ENCODE measurements around the gene MED27.

Gene MED27

DNA sequence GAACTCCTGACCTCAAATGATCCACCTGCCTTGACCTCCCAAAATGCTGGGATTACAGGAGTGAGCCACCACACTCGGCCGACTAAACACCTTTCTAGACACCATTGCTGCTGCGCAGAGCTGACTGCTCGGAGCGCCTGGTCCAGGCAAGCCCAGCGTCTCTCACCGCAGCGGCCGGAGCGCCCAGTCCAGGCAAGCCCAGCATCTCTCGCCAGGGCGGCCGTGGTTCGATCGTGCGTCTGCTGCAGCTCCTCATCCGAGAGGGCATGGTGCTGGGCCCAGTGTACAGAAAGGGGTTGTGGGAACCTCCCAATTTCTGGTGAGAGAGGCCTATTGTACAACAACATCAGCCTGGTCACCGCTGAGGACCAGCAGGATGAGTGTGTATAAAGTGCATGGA, 230.3 kb downstream of the MED27 start:
- H3K9me3 ChIP-seq (ENCODE audit: insufficient read depth, low read depth, low read length) = no peaks in the 10 kb centered on the region
- H3K27me3 ChIP-seq (ENCODE audit: insufficient read depth, low read length) = no peaks in the 10 kb centered on the region
- no peak overlapping the region for H3K27ac ChIP-seq (ENCODE audit: low read depth, low read length)
- H3K4me1 ChIP-seq (ENCODE audit: insufficient read depth, low read length) = no peaks in the 10 kb centered on the region
- no peaks in the 10 kb centered on the region for H3K36me3 ChIP-seq (ENCODE audit: insufficient read depth, low read length)
- H3K9ac ChIP-seq (ENCODE audit: low read depth, low read length) = no peak overlapping the region
- H3K4me3 ChIP-seq (ENCODE audit: low read length) = no peak overlapping the region
- WGBS = 94% methylated on average over 18 of the region's 18 CpGs

DNA sequence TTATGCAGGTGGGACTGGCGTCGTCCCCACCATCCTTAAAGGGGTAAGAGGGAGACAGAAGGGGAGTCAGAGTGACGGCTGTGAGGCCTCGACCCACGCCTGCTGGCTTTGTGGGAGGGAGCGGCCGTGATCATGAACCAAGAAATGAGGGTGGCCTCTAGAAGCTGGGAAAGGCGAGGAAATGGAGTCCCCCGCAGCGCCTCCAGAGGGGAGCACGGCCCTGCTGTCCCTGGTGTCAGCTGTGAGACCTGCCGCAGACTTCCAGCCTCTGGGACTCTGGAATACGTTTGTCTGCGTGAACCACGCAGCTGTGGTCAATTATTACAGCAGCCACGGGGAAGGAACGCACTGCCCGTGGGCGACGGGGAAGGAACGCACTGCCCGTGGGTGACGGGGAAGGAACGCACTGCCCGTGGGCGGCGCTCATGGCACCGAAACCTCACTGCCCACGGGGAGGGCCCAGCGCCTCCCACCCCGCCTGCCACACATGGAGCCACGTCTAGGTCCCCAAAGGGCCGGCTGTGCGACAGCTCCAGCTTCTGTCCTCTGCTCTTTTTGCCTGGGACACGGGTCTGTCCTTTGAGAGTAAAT, 231.0 kb downstream of the MED27 start:
- H3K9ac ChIP-seq (ENCODE audit: low read depth, low read length) = no peak overlapping the region
- WGBS = 92% methylated on average over 35 of the region's 35 CpGs
- H3K27me3 ChIP-seq (ENCODE audit: insufficient read depth, low read length) = no peaks in the 10 kb centered on the region
- no peak overlapping the region for H3K27ac ChIP-seq (ENCODE audit: low read depth, low read length)
- H3K36me3 ChIP-seq (ENCODE audit: insufficient read depth, low read length) = no peaks in the 10 kb centered on the region
- H3K4me3 ChIP-seq (ENCODE audit: low read length) = no peak overlapping the region
- H3K4me1 ChIP-seq (ENCODE audit: insufficient read depth, low read length) = no peaks in the 10 kb centered on the region
- H3K9me3 ChIP-seq (ENCODE audit: insufficient read depth, low read depth, low read length) = no peaks in the 10 kb centered on the region

DNA sequence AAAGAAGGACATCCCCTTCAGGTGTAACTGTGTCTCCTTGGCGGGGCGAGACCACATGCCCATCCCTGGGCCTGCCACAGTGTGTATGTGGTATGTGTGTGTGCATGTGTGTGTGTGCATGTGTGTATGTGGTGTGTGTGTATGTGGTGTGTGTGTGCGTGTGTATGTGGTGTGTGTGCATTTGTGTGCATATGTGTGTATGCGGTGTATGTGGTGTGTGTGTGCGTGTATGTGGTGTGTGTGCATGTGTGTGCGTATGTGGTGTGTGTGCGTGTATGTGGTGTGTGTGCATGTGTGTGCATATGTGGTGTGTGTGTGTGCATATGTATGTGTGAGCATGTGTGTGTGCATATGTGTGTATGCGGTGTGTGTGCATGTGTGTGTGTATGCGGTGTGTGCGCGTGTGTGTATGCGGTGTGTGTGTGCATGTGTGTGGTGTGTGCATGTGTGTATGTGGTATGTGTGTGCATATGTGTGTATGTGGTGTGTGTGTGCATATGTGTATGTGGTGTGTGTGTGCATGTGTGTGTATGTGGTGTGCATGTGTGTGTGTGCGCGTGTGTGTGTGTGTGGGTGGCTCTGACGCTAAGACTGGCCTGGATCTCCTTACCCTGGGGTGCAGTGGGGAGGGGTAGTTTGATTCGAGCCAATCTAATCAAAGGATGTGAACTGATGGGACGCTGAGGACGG, 231.9 kb downstream of the MED27 start:
- Histone ChIP-seq H3K36me3 (ENCODE audit: insufficient read depth, low read length) (no peaks in the 10 kb centered on the region), H3K27me3 (ENCODE audit: insufficient read depth, low read length) (no peaks in the 10 kb centered on the region), H3K9me3 (ENCODE audit: insufficient read depth, low read depth, low read length) (no peaks in the 10 kb centered on the region), H3K4me3 (ENCODE audit: low read length) (no peak overlapping the region), H3K9ac (ENCODE audit: low read depth, low read length) (no peak overlapping the region), H3K27ac (ENCODE audit: low read depth, low read length) (no peak overlapping the region), H3K4me1 (ENCODE audit: insufficient read depth, low read length) (no peaks in the 10 kb centered on the region)
- 93% methylated on average over 18 of the region's 18 CpGs for WGBS

DNA sequence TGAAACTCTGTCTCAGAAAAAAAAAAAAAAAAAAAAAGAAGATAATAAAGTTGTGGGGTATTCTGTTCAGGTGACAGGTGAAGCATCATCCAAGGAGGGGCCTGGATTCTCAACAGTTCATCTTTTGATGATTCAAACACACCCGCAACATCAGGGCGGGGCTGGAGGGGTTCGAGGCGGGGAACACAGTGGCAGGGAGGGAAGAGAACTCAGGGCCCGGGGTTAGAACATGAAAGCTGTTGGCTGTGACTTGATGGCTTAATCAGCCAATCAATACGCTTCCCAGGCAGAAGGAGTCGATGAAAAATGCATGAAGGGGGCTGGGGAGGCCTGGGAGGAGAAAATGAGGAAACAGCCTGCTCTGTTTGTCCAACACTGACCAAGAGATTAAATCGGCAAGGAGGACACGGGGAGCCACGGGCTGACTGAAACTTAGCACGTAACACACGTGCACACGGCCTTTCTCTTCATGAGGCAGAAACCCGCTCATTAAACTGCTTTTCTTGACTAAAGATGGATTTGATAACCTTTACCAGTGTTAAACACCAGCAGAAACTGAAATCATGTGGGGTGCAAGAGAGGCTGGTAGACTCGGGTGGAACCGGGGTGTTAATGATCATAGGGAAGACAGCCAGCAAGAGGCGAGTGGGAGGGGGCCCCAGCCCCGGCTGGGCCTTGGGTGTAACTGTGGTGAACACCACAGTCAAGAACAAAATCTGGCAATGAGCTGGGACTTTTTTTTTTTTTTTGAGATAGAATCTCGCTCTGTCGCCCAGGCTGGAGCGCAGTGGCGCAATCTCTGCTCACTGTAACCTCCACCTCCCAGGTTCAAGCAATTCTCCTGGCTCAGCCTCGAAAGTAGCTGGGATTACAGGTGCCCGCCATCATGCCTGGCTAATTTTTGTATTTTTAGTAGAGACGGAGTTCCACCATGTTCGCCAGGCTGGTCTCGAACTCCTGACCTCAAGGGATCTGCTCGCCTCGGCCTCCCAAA, 234.1 kb downstream of the MED27 start:
- Histone ChIP-seq H3K4me3 (ENCODE audit: low read length) (no peak overlapping the region), H3K27ac (ENCODE audit: low read depth, low read length) (no peak overlapping the region), H3K4me1 (ENCODE audit: insufficient read depth, low read length) (no peaks in the 10 kb centered on the region), H3K9ac (ENCODE audit: low read depth, low read length) (no peak overlapping the region), H3K27me3 (ENCODE audit: insufficient read depth, low read length) (no peaks in the 10 kb centered on the region), H3K36me3 (ENCODE audit: insufficient read depth, low read length) (no peaks in the 10 kb centered on the region), H3K9me3 (ENCODE audit: insufficient read depth, low read depth, low read length) (no peaks in the 10 kb centered on the region)
- 93% methylated on average over 29 of the region's 29 CpGs for WGBS

DNA sequence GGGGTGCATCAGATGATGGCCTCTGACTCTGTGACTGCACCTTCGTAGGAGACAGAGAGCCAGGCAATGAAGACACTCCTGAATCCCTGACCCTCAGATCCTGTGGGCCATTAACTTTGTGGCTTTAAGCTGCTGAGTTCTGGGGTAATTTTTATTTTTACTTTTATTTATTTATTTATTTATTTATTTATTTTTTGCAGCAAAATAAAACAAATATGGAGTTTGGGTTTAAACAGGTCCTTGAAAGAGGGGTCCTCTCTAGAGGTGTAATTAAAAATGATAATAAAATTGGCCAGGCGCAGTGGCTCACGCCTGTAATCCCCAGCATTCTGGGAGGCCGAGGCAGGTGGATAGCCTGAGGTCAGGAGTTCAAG, 234.9 kb downstream of the MED27 start:
- H3K9me3 ChIP-seq (ENCODE audit: insufficient read depth, low read depth, low read length) = no peaks in the 10 kb centered on the region
- 97% methylated on average over 4 of the region's 4 CpGs for WGBS
- no peak overlapping the region for H3K4me3 ChIP-seq (ENCODE audit: low read length)
- H3K27me3 ChIP-seq (ENCODE audit: insufficient read depth, low read length) = no peaks in the 10 kb centered on the region
- no peaks in the 10 kb centered on the region for H3K4me1 ChIP-seq (ENCODE audit: insufficient read depth, low read length)
- no peak overlapping the region for H3K27ac ChIP-seq (ENCODE audit: low read depth, low read length)
- H3K9ac ChIP-seq (ENCODE audit: low read depth, low read length) = no peak overlapping the region
- H3K36me3 ChIP-seq (ENCODE audit: insufficient read depth, low read length) = no peaks in the 10 kb centered on the region

DNA sequence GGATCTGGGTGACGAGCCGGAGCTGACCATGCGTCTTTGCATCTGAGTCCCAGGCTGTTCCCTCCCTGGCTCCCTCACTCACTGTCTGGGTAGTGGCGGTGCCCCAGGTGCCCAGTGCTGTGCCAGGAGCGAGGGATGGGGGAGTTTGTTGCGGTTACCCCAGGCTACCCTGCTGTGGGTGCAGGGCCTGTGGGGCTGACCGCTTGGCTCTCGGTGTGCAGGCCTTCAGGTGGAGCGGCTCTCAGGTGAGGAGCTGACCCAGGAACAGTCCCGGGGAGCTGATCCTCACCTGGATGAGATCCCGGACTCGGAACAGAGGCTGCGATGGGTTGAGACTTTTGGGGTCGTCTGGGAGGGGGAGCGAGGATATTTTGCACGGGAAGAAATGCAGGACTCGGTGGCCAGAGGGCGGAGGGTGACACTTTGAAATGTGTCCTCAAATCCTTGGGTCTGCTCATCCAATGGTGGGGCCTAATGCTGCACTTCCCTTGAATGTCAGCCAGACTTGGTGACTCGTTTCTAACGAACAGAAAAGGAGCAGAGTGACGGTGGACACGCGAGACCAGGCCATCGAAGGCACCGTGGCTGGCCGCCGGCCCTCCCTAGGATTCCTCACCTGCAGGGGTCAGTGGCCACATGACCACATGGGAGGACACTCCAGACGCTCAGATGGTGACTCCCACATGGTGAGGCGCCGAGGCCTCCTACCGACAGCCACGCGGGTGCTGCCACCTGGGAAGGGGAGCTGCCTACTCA, 235.5 kb downstream of the MED27 start:
- Histone ChIP-seq H3K9ac (ENCODE audit: low read depth, low read length) (no peak overlapping the region), H3K27me3 (ENCODE audit: insufficient read depth, low read length) (no peaks in the 10 kb centered on the region), H3K4me3 (ENCODE audit: low read length) (no peak overlapping the region), H3K4me1 (ENCODE audit: insufficient read depth, low read length) (no peaks in the 10 kb centered on the region), H3K27ac (ENCODE audit: low read depth, low read length) (no peak overlapping the region), H3K9me3 (ENCODE audit: insufficient read depth, low read depth, low read length) (no peaks in the 10 kb centered on the region), H3K36me3 (ENCODE audit: insufficient read depth, low read length) (no peaks in the 10 kb centered on the region)
- WGBS = 92% methylated on average over 33 of the region's 33 CpGs

DNA sequence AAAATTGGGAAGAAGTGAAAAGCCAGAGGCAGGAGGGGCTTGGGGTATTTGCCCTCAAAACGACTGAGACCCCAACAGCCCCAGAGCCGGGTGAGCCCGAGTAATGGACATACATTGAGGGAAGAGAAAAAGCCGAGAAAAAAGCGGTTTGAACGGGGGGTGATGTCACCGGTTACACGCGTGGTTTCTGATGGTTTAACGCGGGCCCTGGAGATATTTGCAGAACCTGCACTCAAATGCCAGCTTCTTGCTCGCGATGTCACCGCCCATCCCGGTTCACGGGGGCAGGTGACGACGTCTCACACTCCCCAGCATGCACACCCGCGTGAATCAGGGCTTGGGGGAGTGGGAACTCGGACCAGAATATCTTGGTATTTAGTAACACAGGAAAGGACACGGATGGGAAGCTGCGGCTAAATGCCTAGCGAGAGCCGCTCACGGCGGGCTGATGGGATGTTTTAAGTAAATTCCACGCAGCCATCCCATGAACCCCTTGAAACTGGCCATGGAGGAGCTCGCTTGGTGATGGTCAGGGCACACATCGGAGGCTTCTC, 237.8 kb downstream of the MED27 start:
- WGBS = 89% methylated on average over 30 of the region's 30 CpGs

DNA sequence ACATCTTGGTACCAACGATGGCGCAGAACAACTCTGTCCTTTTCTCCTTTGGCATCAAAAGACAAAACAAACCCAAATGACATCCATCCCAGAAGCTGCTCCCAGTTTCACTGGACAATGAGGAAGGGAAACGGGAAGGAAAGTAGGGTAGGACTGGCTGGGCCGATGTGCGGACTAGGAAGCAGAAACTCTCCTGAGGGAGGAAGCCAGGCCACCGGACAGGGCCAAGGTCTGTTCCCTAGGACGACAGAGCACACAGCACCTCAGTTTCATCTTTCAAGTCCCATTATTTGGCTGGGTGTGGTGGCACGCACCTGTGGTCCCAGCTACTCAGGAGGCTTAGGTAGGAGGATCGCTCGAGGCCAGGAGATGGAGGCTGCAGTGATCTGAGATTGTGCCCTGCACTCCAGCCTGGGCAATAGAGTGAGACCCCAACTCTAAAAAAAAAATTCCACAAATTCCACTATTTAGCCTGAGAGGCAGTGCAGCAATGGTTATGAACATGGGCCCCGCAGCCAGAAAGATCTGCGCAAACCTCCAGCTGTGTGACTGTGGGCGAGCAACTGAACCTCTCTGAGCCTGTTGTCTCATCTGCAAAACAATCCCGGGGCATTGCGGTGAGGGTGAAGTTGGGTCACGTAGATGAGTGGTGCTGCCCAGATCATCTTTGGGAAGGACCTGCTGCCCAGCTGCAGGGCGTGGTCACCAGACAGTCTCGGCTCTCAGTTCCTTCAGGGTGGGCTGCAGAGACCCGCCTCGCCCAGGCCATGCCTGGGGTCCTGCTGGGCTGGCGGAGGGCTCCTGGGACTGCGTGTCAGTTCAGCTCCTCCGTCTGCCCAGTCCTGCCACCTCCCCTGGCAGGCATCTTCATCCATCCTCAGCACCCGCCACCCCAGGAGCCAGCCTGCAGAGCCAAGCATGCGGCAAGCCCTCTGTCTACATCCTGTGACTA, 238.6 kb downstream of the MED27 start:
- no peak overlapping the region for H3K4me3 ChIP-seq (ENCODE audit: low read length)
- H3K9me3 ChIP-seq (ENCODE audit: insufficient read depth, low read depth, low read length) = no peaks in the 10 kb centered on the region
- H3K27me3 ChIP-seq (ENCODE audit: insufficient read depth, low read length) = no peaks in the 10 kb centered on the region
- H3K9ac ChIP-seq (ENCODE audit: low read depth, low read length) = no peak overlapping the region
- H3K27ac ChIP-seq (ENCODE audit: low read depth, low read length) = no peak overlapping the region
- no peaks in the 10 kb centered on the region for H3K36me3 ChIP-seq (ENCODE audit: insufficient read depth, low read length)
- peaks cover 2% of the 10 kb centered on the region; the same call in 1 of the 2 replicates for H3K4me1 ChIP-seq (ENCODE audit: insufficient read depth, low read length)
- WGBS = 93% methylated on average over 25 of the region's 25 CpGs

More for the DNA sequence above, 237.8 kb downstream of the MED27 start:
- Histone ChIP-seq H3K4me1 (ENCODE audit: insufficient read depth, low read length) (peaks cover 2% of the 10 kb centered on the region; the same call in 1 of the 2 replicates), H3K27me3 (ENCODE audit: insufficient read depth, low read length) (no peaks in the 10 kb centered on the region), H3K27ac (ENCODE audit: low read depth, low read length) (no peak overlapping the region), H3K36me3 (ENCODE audit: insufficient read depth, low read length) (no peaks in the 10 kb centered on the region), H3K4me3 (ENCODE audit: low read length) (no peak overlapping the region), H3K9ac (ENCODE audit: low read depth, low read length) (no peak overlapping the region), H3K9me3 (ENCODE audit: insufficient read depth, low read depth, low read length) (no peaks in the 10 kb centered on the region)

DNA sequence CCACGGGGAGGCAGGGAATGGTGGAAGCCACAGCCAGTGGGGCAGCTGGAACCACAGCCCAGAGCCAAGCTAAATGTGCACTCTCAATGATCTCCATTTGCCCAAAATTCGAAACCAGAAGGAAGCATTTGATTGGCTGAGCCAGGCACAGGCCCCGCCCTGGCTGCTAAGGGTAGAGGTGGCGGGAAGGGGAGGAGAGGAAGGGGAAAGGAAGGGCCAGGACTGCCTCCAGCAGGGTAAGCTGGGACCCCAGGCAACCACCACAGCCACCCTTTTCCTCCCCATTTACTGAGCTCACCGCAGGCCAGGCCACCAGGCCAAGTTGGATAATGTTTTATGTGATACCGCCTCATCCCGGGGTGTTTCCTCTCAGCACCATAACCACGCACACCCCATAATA, 239.4 kb downstream of the MED27 start:
- 86% methylated on average over 7 of the region's 8 CpGs for WGBS
- Histone ChIP-seq H3K4me1 (ENCODE audit: insufficient read depth, low read length) (peaks cover 3% of the 10 kb centered on the region; the same call in 1 of the 2 replicates), H3K27me3 (ENCODE audit: insufficient read depth, low read length) (no peaks in the 10 kb centered on the region), H3K9me3 (ENCODE audit: insufficient read depth, low read depth, low read length) (no peaks in the 10 kb centered on the region), H3K4me3 (ENCODE audit: low read length) (no peak overlapping the region), H3K9ac (ENCODE audit: low read depth, low read length) (no peak overlapping the region), H3K36me3 (ENCODE audit: insufficient read depth, low read length) (no peaks in the 10 kb centered on the region), H3K27ac (ENCODE audit: low read depth, low read length) (no peak overlapping the region)

Data from HUES64 (cell line).